GM12878 (cell line): Measurements from ENCODE around the gene LORICRIN. TPM values are rescaled to one million over a fixed set of nuclear protein-coding genes. Genes with fewer than 3 reads are reported as not detected.

Experiments used
- ATAC-seq: fragments of 200-7000 bp; cut with Tn5 transposase; 3 replicates; pipeline ENCODE4 v1.9.1; 2020; ENCODE audit warnings: mild to moderate bottlenecking, moderate library complexity
- BruUV-seq: library from RNA; stranded (reverse); fragments of 400-500 nt; replicated peaks from 2 replicates; lab custom pipeline; 2021; lab: Mats Ljungman, UMichigan
- CTCF ChIA-PET: fragments of 300-600 bp; sonication (Branson Sonifier 250); formaldehyde crosslinking; extraction: SDS; loops from one replicate; lab custom pipeline; 2021; ENCODE audit warnings: inconsistent platforms; lab: Yijun Ruan, JAX
- POLR2A ChIA-PET: fragments of 350-600 bp; formaldehyde crosslinking; extraction: SDS; loops from one replicate; lab custom pipeline; 2021; ENCODE audit warnings: inconsistent platforms; lab: Charles Lee
- RAD21 ChIA-PET: fragments of 300-600 bp; sonication (Branson Sonifier 250); formaldehyde crosslinking; loops from one replicate; lab custom pipeline; 2023; ENCODE audit warnings: antibody characterized with exemption; ENCODE audit not compliant: unreplicated experiment; lab: Charles Lee
- SMC1A ChIA-PET: fragments of 300-600 bp; sonication (Branson Sonifier 250); formaldehyde crosslinking; loops from one replicate; lab custom pipeline; 2023; ENCODE audit not compliant: unreplicated experiment, uncharacterized antibody; lab: Charles Lee
- DNase-seq: peaks from one replicate; pipeline ENCODE4 v3.0.0-alpha.2; 2011; ENCODE audit warnings: low read depth, low spot score
- FAIRE-seq: peaks from 3 replicates; lab custom pipeline; 2011; peaks lifted over from hg19 to GRCh38; lab: Jason Lieb, UNC
- H2AFZ ChIP-seq: 2 replicates; pipeline ENCODE4 v1.6.0; 2011; ENCODE audit warnings: low read depth, low read length, control low read depth; ENCODE audit not compliant: control insufficient read depth
- H3K27ac ChIP-seq: 2 replicates; pipeline ENCODE4 v1.5.1; 2011; ENCODE audit warnings: control low read depth; ENCODE audit not compliant: control insufficient read depth, insufficient read depth
- H3K27me3 ChIP-seq, 2 experiments: replicated peaks in 1 of 2; 2 replicates each; pipeline versions ENCODE4 v1.6.0 to v1.6.1; 2011; ENCODE audit warnings: low read length in 1 of 2; ENCODE audit not compliant: control insufficient read depth in 2 of 2, insufficient read depth in 2 of 2
- H3K36me3 ChIP-seq, 2 experiments: 2 replicates each; pipeline ENCODE4 v1.5.1; 2011; ENCODE audit warnings: low read length in 1 of 2; ENCODE audit not compliant: control insufficient read depth in 2 of 2, insufficient read depth in 2 of 2
- H3K4me1 ChIP-seq: 2 replicates; pipeline ENCODE4 v1.6.1; 2011; ENCODE audit warnings: mild to moderate bottlenecking, low read length, moderate library complexity, mixed read lengths; ENCODE audit not compliant: control insufficient read depth, insufficient read depth
- H3K4me2 ChIP-seq: 2 replicates; pipeline ENCODE4 v1.6.0; 2011; ENCODE audit warnings: control low read depth; ENCODE audit not compliant: control insufficient read depth, insufficient read depth
- H3K4me3 ChIP-seq: fragments of 200-600 bp; sonication (generic); 2 replicates; pipeline ENCODE4 v1.5.1; 2016
- H3K79me2 ChIP-seq: 2 replicates; pipeline ENCODE4 v1.6.0; 2011; ENCODE audit warnings: low read length; ENCODE audit not compliant: control insufficient read depth, insufficient read depth
- H3K9ac ChIP-seq: 2 replicates; pipeline ENCODE4 v1.8.0; 2011; ENCODE audit warnings: low read length, control low read depth, mixed read lengths; ENCODE audit not compliant: control insufficient read depth, insufficient read depth
- H3K9me3 ChIP-seq: replicated peaks from 3 replicates; pipeline ENCODE4 v1.5.1; 2011; ENCODE audit warnings: mild to moderate bottlenecking, low read length; ENCODE audit not compliant: control insufficient read depth, insufficient read depth
- H4K20me1 ChIP-seq: 2 replicates; pipeline ENCODE4 v1.6.0; 2011; ENCODE audit not compliant: control insufficient read depth, insufficient read depth
- BHLHE40 ChIP-seq, 2 experiments: fragments of 450-650 bp in 1 of 2; IDR thresholded peaks; 2 replicates each; pipeline ENCODE4 v1.6.1; 2011 to 2017; ENCODE audit warnings: low read depth in 2 of 2, borderline replicate concordance in 1 of 2, improper control_type of control experiment in 1 of 2, low read length in 1 of 2, mild to moderate bottlenecking in 1 of 2
- CHD1 ChIP-seq: IDR thresholded peaks from 2 replicates; pipeline ENCODE4 v1.6.1; 2012; ENCODE audit warnings: low read depth, low read length, improper control_type of control experiment
- FOS ChIP-seq: IDR thresholded peaks from 3 replicates; pipeline ENCODE4 v1.6.1; 2011; ENCODE audit warnings: borderline replicate concordance; ENCODE audit not compliant: insufficient read length; ENCODE audit errors: extremely low read depth
- FOXM1 ChIP-seq: IDR thresholded peaks from 2 replicates; pipeline ENCODE4 v1.6.1; 2012; ENCODE audit warnings: low read depth, mild to moderate bottlenecking, inconsistent platforms, low read length, moderate library complexity
- LARP7 ChIP-seq: fragments of 450-650 bp; IDR thresholded peaks from 2 replicates; pipeline ENCODE4 v1.6.1; 2017; ENCODE audit warnings: mild to moderate bottlenecking
- MAX ChIP-seq: IDR thresholded peaks from 2 replicates; pipeline ENCODE4 v1.6.1; 2012; ENCODE audit warnings: low read depth, low read length, improper control_type of control experiment
- MLLT1 ChIP-seq: fragments of 450-650 bp; IDR thresholded peaks from 2 replicates; pipeline ENCODE4 v1.6.1; 2016; ENCODE audit warnings: mild to moderate bottlenecking
- MTA3 ChIP-seq: IDR thresholded peaks from 2 replicates; pipeline ENCODE4 v1.6.1; 2012; ENCODE audit warnings: low read length, inconsistent platforms, borderline replicate concordance
- MXI1 ChIP-seq: fragments of 150-350 bp; IDR thresholded peaks from 2 replicates; pipeline ENCODE4 v1.6.1; 2011; ENCODE audit warnings: low read depth, mild to moderate bottlenecking, inconsistent platforms, low read length, improper control_type of control experiment
- NR2C2 ChIP-seq: IDR thresholded peaks from 2 replicates; pipeline ENCODE4 v1.6.1; 2011; ENCODE audit warnings: borderline replicate concordance, low read depth; ENCODE audit not compliant: control insufficient read depth, insufficient read length
- POLR2AphosphoS5 ChIP-seq: IDR thresholded peaks from 2 replicates; pipeline ENCODE4 v1.6.1; 2011; ENCODE audit warnings: mild to moderate bottlenecking, low read length, inconsistent platforms
- POU2F2 ChIP-seq: IDR thresholded peaks from 3 replicates; pipeline ENCODE4 v1.6.1; 2011; ENCODE audit warnings: low read depth, mild to moderate bottlenecking, low read length, borderline replicate concordance
- RAD21 ChIP-seq: IDR thresholded peaks from 2 replicates; pipeline ENCODE4 v1.6.1; 2011; ENCODE audit warnings: mild to moderate bottlenecking, low read depth, low read length, moderate library complexity; ENCODE audit not compliant: insufficient read depth
- REST ChIP-seq: IDR thresholded peaks from 2 replicates; pipeline ENCODE4 v1.6.1; 2012; ENCODE audit warnings: mild to moderate bottlenecking, low read depth, low read length
- SMC3 ChIP-seq: IDR thresholded peaks from 2 replicates; pipeline ENCODE4 v1.6.1; 2011; ENCODE audit warnings: low read length, improper control_type of control experiment, borderline replicate concordance
- USF1 ChIP-seq: IDR thresholded peaks from 2 replicates; pipeline ENCODE4 v1.6.1; 2011; ENCODE audit warnings: borderline replicate concordance, low read depth, mild to moderate bottlenecking, moderate library complexity, mixed read lengths, low read length; ENCODE audit not compliant: insufficient read depth; ENCODE audit errors: extremely low read length
- WGBS: methylation state at CpG from one replicate; pipeline ENCODE4 v1.1.6; 2016; ENCODE audit warnings: low lambda C conversion rate; ENCODE audit not compliant: insufficient replicate concordance, insufficient coverage; ENCODE audit errors: missing lambda C conversion rate; 5-methylcytosine and 5-hydroxymethylcytosine counted together
- in situ Hi-C: fragments of 300-500 bp; cut with MboI; formaldehyde crosslinking; loops from 9 replicates; pipeline ENCODE4 v1.14.3; 2018; ENCODE audit warnings: mixed read lengths
- intact Hi-C: fragments of 100-400 bp; cut with micrococcal nuclease; formaldehyde crosslinking; loops from one replicate; pipeline ENCODE4 v1.14.2; 2022; ENCODE audit not compliant: unreplicated experiment
- polyA plus RNA-seq, 11 experiments: library from polyadenylated mRNA; depleted of rRNA in 4 of 11; unstranded in 6 of 11; stranded (reverse) in 5 of 11; fragments of >200 nt; fragmentation: Nextera tagmentation in 4 of 11; fragmentation: Illumina TruSeq in 1 of 11; extraction: Ambion mirVana in 4 of 11; extraction: Trizol in 1 of 11; gene quantifications; 1 replicate in 1 of 11; 2 replicates in 10 of 11; pipeline versions ENCODE4 v1.2.1 to v1.2.3, GENCODE V29; 2011 to 2016; ENCODE audit warnings: inconsistent platforms in 2 of 11, missing spikeins in 2 of 11, low read depth in 1 of 11
- total RNA-seq, 4 experiments: library from RNA; depleted of rRNA in 3 of 4; stranded (reverse); fragments of >200 nt in 3 of 4; fragmentation: Illumina TruSeq in 1 of 4; extraction: Trizol in 1 of 4; gene quantifications; 2 replicates each; pipeline versions ENCODE4 v1.2.1 to v1.2.3, GENCODE V29; 2013 to 2021

Gene LORICRIN
- total and polyA plus RNA-seq, 10 of the 15 experiments (the other 5 are each of a cell fraction or from before 2014, with no cell fraction given), result 0.06 to 0.37 TPM; not detected in 8

GRCh38 chr1:153288634-153289275, 29.3 kb downstream of the LORICRIN start:
- Histone ChIP-seq H3K4me1 (peaks cover 9% of the 10 kb centered on the region), H2AFZ (no peak overlapping the region), H3K9me3 (no peaks in the 10 kb centered on the region), H3K9ac (no peak overlapping the region), H3K79me2 (no peaks in the 10 kb centered on the region), H3K4me3 (no peak overlapping the region), H3K27me3 (peaks cover 0 to 2% of the 10 kb centered on the region in 2 experiments; a peak in 1 of 4 replicates), H4K20me1 (no peaks in the 10 kb centered on the region), H3K4me2 (no peak overlapping the region), H3K27ac (no peak overlapping the region), H3K36me3 (no peaks in the 10 kb centered on the region)
- in situ Hi-C loops, result no loop called here
- ChIA-PET POLR2A (no interaction called here), SMC1A (interaction anchor here (0.7 to 4.4 kb wide), 15 partner anchors 14 to 635 kb away, joined by 3 to 17 read pairs (median 5); no protein-coding TSS in a partner anchor), CTCF (interaction anchor here (0.6 to 6.4 kb wide), 28 partner anchors 8 to 420 kb away, joined by 3 to 66 read pairs (median 5); partner anchors contain the start of gene SMCP), RAD21 (interaction anchor here (0.6 to 3.0 kb wide), 10 partner anchors 9 to 327 kb away, joined by 3 to 14 read pairs (median 3); no protein-coding TSS in a partner anchor)
- FAIRE-seq (no peak), ATAC-seq (peak; percentile 82), DNase-seq (no peak)
- BruUV-seq, result no TSS peak
- intact Hi-C loops, result no loop called here
- WGBS, result 45% methylated on average over 11 of the region's 11 CpGs
- TF ChIP-seq USF1 (no peak), MXI1 (no peak), POU2F2 (no peak), MAX (no peak), LARP7 (no peak), MTA3 (no peak), MLLT1 (no peak), FOS (no peak), NR2C2 (no peak), SMC3 (peak; percentile 34; the same call in 1 of the 2 replicates), POLR2AphosphoS5 (no peak), FOXM1 (no peak), BHLHE40 (IDR thresholded peaks at IDR 0.05; ENCODE audit: borderline replicate concordance in 1 of 2, low read depth in 2 of 2, low read length in 1 of 2) (no peak), RAD21 (peak; percentile 29; the same call in 1 of the 2 replicates), CHD1 (no peak), REST (no peak)
